T-helper 2 cell treated with Interferon-gamma antibody and Interleukin-4, amounts not matched to agents 5 μg/mL and 100 μg/mL, for 36 hours (primary cell): ENCODE results near the gene KANSL1L.
A peak's percentile ranks its signal among the peaks of the same experiment; 100 is the strongest.

Experiments
- DNase-seq: peaks from one replicate; pipeline ENCODE4 v3.0.0; 2021; ENCODE audit warnings: low spot score
- H3K27ac Mint-ChIP-seq: one replicate; pipeline ENCODE4 v1.8.0; 2021; ENCODE audit warnings: mild to moderate bottlenecking, mixed read lengths
- H3K27me3 Mint-ChIP-seq: one replicate; pipeline ENCODE4 v1.8.0; 2021; ENCODE audit warnings: low read depth, mixed read lengths
- H3K36me3 Mint-ChIP-seq: one replicate; pipeline ENCODE4 v1.8.0; 2021; ENCODE audit warnings: low read depth, mixed read lengths
- H3K4me1 Mint-ChIP-seq: one replicate; pipeline ENCODE4 v1.8.0; 2021; ENCODE audit warnings: low read depth, mixed read lengths
- H3K4me3 Mint-ChIP-seq: one replicate; pipeline ENCODE4 v1.8.0; 2022; ENCODE audit warnings: mild to moderate bottlenecking, moderate library complexity, mixed read lengths
- H3K9me3 Mint-ChIP-seq: one replicate; pipeline ENCODE4 v1.8.0; 2021; ENCODE audit warnings: mixed read lengths

Gene KANSL1L

DNA sequence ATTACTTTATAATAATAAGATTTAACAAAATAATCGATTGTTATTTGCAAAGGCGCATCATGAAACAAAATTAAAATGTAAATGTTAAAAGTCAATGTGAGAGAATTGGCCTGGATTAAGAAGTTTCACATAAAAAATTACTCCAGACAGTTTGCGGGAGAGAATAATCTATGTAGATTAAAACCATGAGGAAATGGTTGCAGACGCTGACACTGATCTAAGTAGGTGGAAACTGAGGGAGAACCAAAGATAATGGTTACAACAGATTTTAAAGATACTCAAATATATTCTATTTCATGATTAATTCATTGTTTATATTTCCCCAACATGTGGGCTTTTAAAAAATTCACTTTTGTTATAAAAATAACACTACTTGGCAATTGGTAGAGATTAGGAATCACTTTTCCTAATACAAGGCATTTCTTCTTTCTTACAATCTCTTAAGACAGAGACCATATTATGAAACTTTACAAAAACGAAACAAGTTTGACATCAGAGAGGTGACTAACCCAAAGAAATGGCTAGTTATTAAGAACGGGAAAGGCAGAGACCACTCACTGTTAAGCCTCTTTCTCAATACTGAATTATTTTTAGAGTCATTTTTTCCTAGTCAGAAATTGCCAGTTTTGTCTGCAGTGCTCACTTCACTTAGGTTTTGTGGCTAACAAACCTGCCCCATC lies 1.6 kb downstream of the KANSL1L start:
- DNase-seq, result no peak
- peak overlapping the region; percentile 95 for H3K4me3 Mint-ChIP-seq
- peaks cover 23% of the 10 kb centered on the region for H3K27me3 Mint-ChIP-seq
- H3K36me3 Mint-ChIP-seq, result no peaks in the 10 kb centered on the region
- H3K4me1 Mint-ChIP-seq, result peaks cover 19% of the 10 kb centered on the region
- peak overlapping the region; percentile 94 for H3K27ac Mint-ChIP-seq
- H3K9me3 Mint-ChIP-seq, result no peaks in the 10 kb centered on the region

DNA sequence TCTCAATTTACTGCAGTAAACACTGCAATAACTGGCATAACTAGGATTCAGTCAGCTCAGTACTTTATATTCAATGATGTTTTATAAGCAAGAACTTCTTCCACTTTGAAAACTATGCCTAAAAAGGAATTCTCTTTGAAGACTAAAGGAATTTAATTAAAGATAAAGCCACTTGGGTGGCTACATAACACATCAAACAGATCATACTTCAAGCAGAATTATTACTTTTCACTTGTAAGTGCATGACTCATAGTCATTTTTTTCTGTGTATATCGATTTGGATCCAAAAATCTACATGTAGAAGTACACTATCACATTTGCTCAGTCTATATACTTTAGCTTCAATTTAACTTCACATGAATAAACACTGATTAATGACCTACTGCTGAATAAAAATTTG lies 4.0 kb downstream of the KANSL1L start:
- Mint-ChIP-seq H3K4me1 (peaks cover 30% of the 10 kb centered on the region), H3K4me3 (no peak overlapping the region), H3K36me3 (no peaks in the 10 kb centered on the region), H3K9me3 (no peaks in the 10 kb centered on the region), H3K27me3 (peaks cover 8% of the 10 kb centered on the region), H3K27ac (no peak overlapping the region)
- DNase-seq, result no peak

DNA sequence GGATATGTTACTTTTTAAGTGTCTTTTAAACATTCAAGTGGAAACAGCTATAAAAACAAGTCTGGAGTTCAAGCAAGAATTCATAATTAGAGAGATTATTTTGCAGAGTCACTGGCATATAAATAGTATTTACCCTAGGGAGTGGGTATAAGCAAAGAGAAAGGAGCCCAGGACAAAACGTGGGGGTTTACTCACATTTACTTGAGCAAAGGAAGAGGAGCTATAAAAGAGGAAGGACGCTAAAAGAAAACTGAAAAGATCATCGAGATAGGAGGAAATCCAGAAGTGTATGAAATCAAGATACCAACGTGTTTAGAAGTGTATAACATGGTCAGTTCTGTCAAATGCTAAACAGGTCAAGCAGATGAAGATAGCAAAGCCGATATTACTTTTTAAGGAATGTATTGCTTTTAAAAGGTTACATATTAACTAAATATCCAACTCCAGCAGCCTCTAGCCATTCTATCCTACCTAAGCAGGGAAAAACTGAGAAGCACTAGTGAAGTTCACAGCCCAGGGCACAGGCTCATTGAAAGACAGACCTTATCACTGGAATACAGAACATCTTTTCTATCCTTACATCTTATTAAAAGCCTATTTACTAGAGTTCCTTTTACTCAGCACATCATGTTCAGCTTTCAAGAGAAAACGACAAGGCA lies 8.6 kb downstream of the KANSL1L start:
- peaks cover 14% of the 10 kb centered on the region for H3K4me1 Mint-ChIP-seq
- no peaks in the 10 kb centered on the region for H3K27me3 Mint-ChIP-seq
- H3K4me3 Mint-ChIP-seq, result no peak overlapping the region
- peaks cover 2% of the 10 kb centered on the region for H3K36me3 Mint-ChIP-seq
- no peak overlapping the region for H3K27ac Mint-ChIP-seq
- no peak for DNase-seq
- no peaks in the 10 kb centered on the region for H3K9me3 Mint-ChIP-seq

DNA sequence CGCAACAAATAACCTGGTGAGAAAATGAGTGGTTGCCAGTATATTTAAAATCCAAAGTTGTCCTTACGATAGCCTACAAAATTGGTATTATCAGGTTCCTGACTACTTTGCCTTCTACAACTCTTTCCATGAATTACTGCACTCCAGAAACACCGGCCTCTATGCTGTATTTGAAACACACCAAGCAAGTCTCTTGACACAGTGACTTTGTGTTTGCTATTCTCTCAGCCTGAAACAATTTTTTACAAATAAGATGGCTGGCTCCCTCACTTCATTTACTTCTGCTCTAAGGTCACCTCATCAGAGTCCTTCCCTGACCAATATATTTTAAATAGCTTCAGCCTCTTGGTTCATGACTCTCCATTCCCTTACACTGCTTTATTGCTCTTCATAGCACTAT lies 12.2 kb downstream of the KANSL1L start:
- H3K9me3 Mint-ChIP-seq, result no peaks in the 10 kb centered on the region
- no peak overlapping the region for H3K27ac Mint-ChIP-seq
- H3K4me1 Mint-ChIP-seq, result peaks cover 12% of the 10 kb centered on the region
- H3K4me3 Mint-ChIP-seq, result no peak overlapping the region
- no peaks in the 10 kb centered on the region for H3K27me3 Mint-ChIP-seq
- H3K36me3 Mint-ChIP-seq, result peaks cover 6% of the 10 kb centered on the region
- DNase-seq, result no peak

DNA sequence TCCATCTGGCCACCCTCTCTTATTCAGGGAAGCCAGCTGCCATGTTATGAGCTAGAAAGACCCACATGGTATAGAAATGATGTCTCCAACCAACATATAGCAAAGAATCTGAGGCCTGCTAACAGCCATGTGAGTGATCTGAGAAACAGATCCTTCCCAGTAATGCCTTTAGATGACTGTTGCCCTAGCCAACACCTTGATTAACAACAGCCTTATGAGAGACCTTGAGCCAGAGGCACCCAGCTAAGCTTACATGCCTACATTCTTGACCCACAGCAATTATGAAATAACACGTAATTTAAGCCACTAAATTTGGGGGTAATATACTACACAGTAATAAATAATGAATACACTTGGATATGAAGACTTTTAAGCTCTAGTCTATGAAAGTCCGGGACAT lies 13.0 kb downstream of the KANSL1L start:
- Mint-ChIP-seq H3K36me3 (peaks cover 9% of the 10 kb centered on the region), H3K9me3 (no peaks in the 10 kb centered on the region), H3K4me1 (peaks cover 11% of the 10 kb centered on the region), H3K4me3 (no peak overlapping the region), H3K27me3 (no peaks in the 10 kb centered on the region), H3K27ac (no peak overlapping the region)
- DNase-seq, result no peak

DNA sequence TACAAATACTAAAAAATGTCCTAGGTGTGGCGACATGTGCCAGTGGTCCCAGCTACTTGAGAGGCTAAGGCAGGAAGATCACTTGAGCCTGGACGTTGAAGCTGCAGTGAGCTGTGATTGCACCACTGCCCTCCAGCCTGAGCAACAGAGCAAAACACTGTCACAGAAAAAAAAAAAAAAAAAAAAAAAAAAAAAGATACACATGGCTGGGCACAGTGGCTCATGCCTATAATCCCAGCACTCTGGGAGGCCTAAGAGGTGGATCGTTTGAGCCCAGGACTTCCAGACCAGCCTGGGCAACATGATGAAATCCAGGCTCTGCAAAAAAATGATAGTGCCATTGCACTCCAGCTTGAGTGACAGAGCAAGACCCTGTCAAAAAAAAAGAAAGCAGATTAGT lies 13.7 kb downstream of the KANSL1L start:
- H3K36me3 Mint-ChIP-seq, result peaks cover 9% of the 10 kb centered on the region
- H3K27me3 Mint-ChIP-seq, result no peaks in the 10 kb centered on the region
- no peak for DNase-seq
- no peaks in the 10 kb centered on the region for H3K9me3 Mint-ChIP-seq
- H3K4me3 Mint-ChIP-seq, result no peak overlapping the region
- H3K4me1 Mint-ChIP-seq, result peaks cover 4% of the 10 kb centered on the region
- no peak overlapping the region for H3K27ac Mint-ChIP-seq

DNA sequence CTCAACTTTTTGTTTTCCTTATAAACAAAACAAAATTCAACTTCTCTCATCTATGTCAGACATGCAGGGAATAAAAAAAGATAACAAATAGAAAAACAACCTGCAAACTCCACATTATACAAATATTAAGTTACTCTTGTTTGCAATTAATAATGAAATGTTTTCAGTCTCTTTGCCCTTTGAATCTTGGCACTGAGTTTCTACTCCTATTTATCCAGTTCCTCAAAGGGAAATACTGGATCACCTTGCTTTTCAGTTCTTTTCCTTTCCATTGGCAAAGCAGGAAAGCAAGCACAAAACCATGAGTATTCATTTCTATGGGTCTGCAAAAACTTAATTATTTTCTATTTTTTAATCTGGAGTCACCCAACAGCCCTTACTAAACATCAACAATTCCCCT lies 23.6 kb downstream of the KANSL1L start:
- no peaks in the 10 kb centered on the region for H3K27me3 Mint-ChIP-seq
- no peaks in the 10 kb centered on the region for H3K4me1 Mint-ChIP-seq
- peaks cover 22% of the 10 kb centered on the region for H3K36me3 Mint-ChIP-seq
- no peak overlapping the region for H3K27ac Mint-ChIP-seq
- DNase-seq, result no peak
- H3K9me3 Mint-ChIP-seq, result no peaks in the 10 kb centered on the region
- H3K4me3 Mint-ChIP-seq, result no peak overlapping the region

DNA sequence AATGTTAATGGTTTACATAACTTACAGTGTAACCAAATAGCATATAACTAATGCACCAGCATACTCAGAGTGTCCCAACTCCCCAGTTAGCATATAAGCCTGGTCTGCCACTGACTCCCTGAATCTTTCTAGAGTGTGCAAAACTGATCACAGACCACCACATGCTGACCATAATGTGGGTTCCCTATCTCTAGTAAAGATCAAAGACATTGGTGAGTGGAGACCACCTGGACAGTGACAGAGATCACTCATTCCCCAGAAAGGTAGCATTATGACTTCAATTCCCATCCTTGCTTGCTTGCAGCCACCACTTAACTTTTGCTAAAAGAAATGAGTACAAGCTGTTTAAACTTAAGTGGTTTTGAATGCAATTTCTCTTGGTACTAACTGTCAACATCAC lies 39.0 kb downstream of the KANSL1L start:
- H3K4me3 Mint-ChIP-seq, result no peak overlapping the region
- H3K27ac Mint-ChIP-seq, result no peak overlapping the region
- no peaks in the 10 kb centered on the region for H3K9me3 Mint-ChIP-seq
- H3K27me3 Mint-ChIP-seq, result no peaks in the 10 kb centered on the region
- H3K36me3 Mint-ChIP-seq, result peaks cover 2% of the 10 kb centered on the region
- no peak for DNase-seq
- peaks cover 4% of the 10 kb centered on the region for H3K4me1 Mint-ChIP-seq

DNA sequence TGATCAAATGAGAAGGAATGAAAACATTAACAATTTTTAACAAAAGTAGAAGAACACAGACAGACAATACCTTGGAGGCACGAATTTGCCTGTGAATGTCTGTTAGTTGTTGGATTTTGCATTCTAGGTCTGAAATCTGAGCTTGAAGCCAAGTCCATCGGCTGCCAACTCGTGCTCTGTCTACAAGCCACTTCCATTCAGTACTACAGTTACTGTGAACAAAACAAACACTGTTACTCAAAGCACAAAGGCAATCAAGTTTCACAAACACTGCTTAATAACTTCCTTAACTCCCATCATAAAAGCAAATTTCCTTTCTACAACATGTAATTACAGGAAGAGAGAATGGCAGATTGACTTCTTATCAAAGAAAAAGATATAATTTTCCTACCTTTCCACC lies 42.2 kb downstream of the KANSL1L start:
- no peaks in the 10 kb centered on the region for H3K27me3 Mint-ChIP-seq
- peaks cover 18% of the 10 kb centered on the region for H3K9me3 Mint-ChIP-seq
- H3K27ac Mint-ChIP-seq, result no peak overlapping the region
- DNase-seq, result no peak
- H3K36me3 Mint-ChIP-seq, result peaks cover 16% of the 10 kb centered on the region
- peaks cover 4% of the 10 kb centered on the region for H3K4me1 Mint-ChIP-seq
- H3K4me3 Mint-ChIP-seq, result no peak overlapping the region

DNA sequence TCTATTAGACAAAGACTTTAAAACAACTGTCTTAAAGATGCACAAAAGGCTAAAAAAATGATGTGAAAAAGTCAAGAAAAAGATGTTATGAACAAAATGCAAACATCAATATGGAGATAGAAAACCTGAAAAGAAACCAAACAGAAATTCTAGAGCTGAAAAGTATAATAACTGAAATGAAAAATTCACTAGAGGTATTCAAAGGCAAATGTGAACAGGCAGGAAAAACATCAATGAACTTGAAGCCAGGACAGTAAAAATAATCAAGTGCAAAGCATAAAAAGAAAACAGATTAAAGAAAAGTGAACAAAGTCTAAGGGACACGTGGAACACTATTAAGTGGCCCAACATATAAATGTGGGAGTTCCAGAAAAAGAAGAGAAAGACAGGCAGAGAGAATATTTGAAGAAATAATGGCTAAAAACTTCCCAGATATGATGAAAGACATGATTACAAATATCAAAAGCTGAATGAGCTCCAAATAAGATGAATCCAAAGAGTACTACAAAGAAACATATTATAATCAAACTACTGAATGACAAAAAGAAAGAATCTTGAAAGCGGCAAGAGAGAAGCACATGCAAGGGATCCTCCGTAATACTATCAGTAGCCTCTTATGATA lies 57.5 kb downstream of the KANSL1L start:
- no peak for DNase-seq
- Mint-ChIP-seq H3K36me3 (peaks cover 7% of the 10 kb centered on the region), H3K27me3 (no peaks in the 10 kb centered on the region), H3K27ac (no peak overlapping the region), H3K4me1 (no peaks in the 10 kb centered on the region), H3K4me3 (no peak overlapping the region), H3K9me3 (peaks cover 25% of the 10 kb centered on the region)

DNA sequence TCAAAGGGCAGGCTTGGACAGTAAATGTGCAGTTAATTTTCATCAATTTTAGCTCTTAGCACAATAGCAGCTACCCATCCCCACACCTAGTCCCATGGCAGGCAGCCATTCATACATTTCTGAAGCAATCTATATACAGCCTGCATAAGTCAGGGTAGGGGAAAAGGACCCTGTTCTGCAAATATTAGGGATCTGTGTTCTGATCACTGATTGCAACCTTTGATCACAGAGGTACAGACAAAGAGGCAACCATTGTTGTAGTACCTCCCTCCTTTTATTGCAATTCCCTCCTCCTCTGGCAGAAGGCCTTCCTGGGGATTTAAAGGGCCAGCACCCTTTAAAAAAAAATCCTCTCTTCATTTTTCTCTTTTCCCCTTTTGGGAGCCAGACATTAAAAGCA lies 58.3 kb downstream of the KANSL1L start:
- no peak for DNase-seq
- Mint-ChIP-seq H3K27me3 (no peaks in the 10 kb centered on the region), H3K4me3 (no peak overlapping the region), H3K36me3 (peaks cover 7% of the 10 kb centered on the region), H3K9me3 (peaks cover 25% of the 10 kb centered on the region), H3K27ac (no peak overlapping the region), H3K4me1 (no peaks in the 10 kb centered on the region)

DNA sequence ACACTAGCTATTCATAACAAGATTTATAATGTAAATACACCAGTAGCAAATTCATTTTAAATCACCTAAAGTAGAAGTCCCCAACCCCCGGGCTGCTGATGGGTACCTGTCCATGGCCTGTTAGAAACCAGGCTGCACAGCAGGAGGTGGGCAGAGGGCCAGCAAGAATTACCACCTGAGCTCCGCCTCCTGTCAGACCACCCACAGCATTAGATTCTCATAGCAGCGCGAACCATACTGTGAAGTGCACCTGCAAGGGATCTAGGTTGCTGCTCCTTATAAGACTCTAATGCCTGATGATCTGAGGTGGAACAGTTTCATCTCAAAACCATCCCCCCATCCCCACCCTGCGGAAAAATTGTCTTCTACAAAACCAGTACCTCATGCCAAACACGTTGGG lies 71.3 kb downstream of the KANSL1L start:
- H3K9me3 Mint-ChIP-seq, result no peaks in the 10 kb centered on the region
- no peaks in the 10 kb centered on the region for H3K4me1 Mint-ChIP-seq
- H3K4me3 Mint-ChIP-seq, result no peak overlapping the region
- no peak overlapping the region for H3K27ac Mint-ChIP-seq
- H3K36me3 Mint-ChIP-seq, result peaks cover 1% of the 10 kb centered on the region
- DNase-seq, result no peak
- no peaks in the 10 kb centered on the region for H3K27me3 Mint-ChIP-seq

DNA sequence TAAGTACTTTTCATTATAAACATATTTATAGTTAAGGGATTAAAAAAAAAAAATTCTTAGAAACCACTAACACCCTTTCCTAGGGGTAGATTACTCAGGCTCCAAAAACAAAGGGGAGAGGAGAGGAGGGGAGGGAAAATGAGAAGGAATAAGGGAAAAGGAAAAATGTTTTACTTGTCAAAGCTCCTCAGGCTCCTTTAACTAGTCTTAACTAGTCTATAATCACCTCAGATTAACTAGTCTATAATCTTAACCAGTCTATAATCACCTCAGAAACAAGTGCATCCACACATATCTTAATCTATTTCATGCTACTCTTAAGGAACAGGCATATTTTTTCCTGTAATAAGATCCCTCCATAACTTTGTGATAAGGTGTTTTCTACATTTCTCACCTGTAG lies 76.4 kb downstream of the KANSL1L start:
- Mint-ChIP-seq H3K36me3 (no peaks in the 10 kb centered on the region), H3K27ac (no peak overlapping the region), H3K27me3 (no peaks in the 10 kb centered on the region), H3K4me1 (no peaks in the 10 kb centered on the region), H3K4me3 (no peak overlapping the region), H3K9me3 (no peaks in the 10 kb centered on the region)
- DNase-seq, result no peak

DNA sequence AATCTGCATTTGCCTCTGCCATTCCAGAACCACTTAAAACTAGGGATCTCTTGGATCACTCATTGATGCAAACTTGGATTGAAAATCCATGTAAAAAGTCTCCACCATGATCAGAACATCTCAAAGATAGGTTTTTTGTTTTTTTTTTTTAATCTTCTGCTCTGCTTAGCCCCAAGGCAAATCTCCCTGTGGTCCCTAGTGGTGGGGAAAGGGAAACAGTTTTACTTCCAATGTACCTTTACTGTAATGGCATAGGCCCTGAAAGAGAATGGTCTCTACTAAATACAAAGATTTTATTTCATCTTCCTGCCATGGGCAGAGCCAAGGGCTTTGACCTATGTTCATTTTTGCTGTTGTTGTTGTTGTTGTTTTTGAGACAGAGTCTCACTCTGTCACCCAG lies 78.4 kb downstream of the KANSL1L start:
- Mint-ChIP-seq H3K36me3 (no peaks in the 10 kb centered on the region), H3K27me3 (no peaks in the 10 kb centered on the region), H3K4me3 (no peak overlapping the region), H3K9me3 (no peaks in the 10 kb centered on the region), H3K4me1 (no peaks in the 10 kb centered on the region), H3K27ac (no peak overlapping the region)
- DNase-seq, result no peak
